ENCODE measurements around the gene DNAJB5.
A peak's percentile ranks its signal among the peaks of the same experiment; 100 is the strongest.

Gene DNAJB5

GRCh38 chr9:34980181-34980761, 9.3 kb upstream of the DNAJB5 start:
- TF ChIP-seq, protein P1, sequence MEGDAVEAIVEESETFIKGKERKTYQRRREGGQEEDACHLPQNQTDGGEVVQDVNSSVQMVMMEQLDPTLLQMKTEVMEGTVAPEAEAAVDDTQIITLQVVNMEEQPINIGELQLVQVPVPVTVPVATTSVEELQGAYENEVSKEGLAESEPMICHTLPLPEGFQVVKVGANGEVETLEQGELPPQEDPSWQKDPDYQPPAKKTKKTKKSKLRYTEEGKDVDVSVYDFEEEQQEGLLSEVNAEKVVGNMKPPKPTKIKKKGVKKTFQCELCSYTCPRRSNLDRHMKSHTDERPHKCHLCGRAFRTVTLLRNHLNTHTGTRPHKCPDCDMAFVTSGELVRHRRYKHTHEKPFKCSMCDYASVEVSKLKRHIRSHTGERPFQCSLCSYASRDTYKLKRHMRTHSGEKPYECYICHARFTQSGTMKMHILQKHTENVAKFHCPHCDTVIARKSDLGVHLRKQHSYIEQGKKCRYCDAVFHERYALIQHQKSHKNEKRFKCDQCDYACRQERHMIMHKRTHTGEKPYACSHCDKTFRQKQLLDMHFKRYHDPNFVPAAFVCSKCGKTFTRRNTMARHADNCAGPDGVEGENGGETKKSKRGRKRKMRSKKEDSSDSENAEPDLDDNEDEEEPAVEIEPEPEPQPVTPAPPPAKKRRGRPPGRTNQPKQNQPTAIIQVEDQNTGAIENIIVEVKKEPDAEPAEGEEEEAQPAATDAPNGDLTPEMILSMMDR (IDR thresholded peaks at IDR 0.05; ENCODE audit: unreplicated experiment in 3 of 3) = no peak
- no peaks in the 10 kb centered on the region for H3K9me3 Mint-ChIP-seq
- peaks cover 21% of the 10 kb centered on the region for H3K27me3 Mint-ChIP-seq (ENCODE audit: low read depth)
- no peak overlapping the region for H3K27ac Mint-ChIP-seq
- no peaks in the 10 kb centered on the region for H3K36me3 Mint-ChIP-seq (ENCODE audit: low read depth)
- no peaks in the 10 kb centered on the region for H3K4me1 Mint-ChIP-seq
- H3K4me3 Mint-ChIP-seq = no peak overlapping the region

- no peak overlapping the region for H3K4me3 Mint-ChIP-seq
- no peak overlapping the region for H3K27ac Mint-ChIP-seq
- H3K9me3 Mint-ChIP-seq = no peaks in the 10 kb centered on the region
- H3K27me3 Mint-ChIP-seq (ENCODE audit: low read depth) = peaks cover 23% of the 10 kb centered on the region
- no peaks in the 10 kb centered on the region for H3K36me3 Mint-ChIP-seq (ENCODE audit: low read depth)
- H3K4me1 Mint-ChIP-seq = peaks cover 8% of the 10 kb centered on the region
- TF ChIP-seq, protein P1 (IDR thresholded peaks at IDR 0.05; ENCODE audit: unreplicated experiment in 3 of 3) = no peak
Measured at GRCh38 chr9:34982361-34982760, 7.2 kb upstream of the DNAJB5 start.

DNA sequence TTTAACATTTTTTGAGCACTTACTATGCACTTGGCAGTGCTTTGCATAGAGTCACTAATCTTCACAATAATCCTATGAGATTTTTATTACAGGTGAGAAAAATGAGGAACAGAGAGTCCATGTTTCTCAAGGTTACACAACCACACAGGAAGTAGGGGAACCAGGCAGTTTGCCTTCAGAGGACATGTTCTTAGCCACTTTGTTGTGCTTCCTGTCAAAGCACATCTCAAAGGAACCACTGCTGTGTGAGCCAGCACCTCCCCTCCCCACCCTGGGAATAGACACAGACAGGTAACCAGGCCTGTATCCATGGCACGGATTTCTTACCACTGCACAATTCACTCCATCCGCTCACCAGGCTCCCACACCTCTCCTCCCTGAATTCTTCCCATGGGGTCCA, 6.3 kb upstream of the DNAJB5 start:
- TF ChIP-seq, protein P1 (IDR thresholded peaks at IDR 0.05; ENCODE audit: unreplicated experiment in 3 of 3) = no peak
- H3K4me1 Mint-ChIP-seq = peaks cover 9% of the 10 kb centered on the region
- no peak overlapping the region for H3K4me3 Mint-ChIP-seq
- no peak overlapping the region for H3K27ac Mint-ChIP-seq
- H3K9me3 Mint-ChIP-seq = no peaks in the 10 kb centered on the region
- no peaks in the 10 kb centered on the region for H3K36me3 Mint-ChIP-seq (ENCODE audit: low read depth)
- H3K27me3 Mint-ChIP-seq (ENCODE audit: low read depth) = peaks cover 20% of the 10 kb centered on the region

DNA sequence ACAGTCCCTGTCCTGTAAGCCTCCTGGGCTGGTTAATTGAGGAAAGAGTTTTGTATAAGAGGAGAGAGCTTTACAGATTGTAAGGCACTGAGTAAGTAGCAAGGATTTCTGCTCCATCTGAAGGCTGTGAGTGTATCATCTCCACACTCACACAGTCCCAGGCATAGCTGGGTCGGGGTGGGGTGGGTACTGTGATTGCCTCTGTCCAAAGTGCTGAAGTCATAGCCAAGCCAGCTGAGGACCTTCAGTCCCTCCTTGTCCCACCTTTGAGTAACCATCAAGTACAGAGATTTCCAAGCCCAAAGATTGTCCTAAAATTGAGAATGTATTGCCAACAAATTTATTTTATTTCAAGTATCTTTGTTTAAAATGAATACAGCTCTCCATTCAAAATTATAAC, 5.5 kb upstream of the DNAJB5 start:
- Mint-ChIP-seq H3K27ac (no peak overlapping the region), H3K27me3 (ENCODE audit: low read depth) (peaks cover 20% of the 10 kb centered on the region), H3K36me3 (ENCODE audit: low read depth) (no peaks in the 10 kb centered on the region), H3K4me1 (peaks cover 14% of the 10 kb centered on the region), H3K4me3 (no peak overlapping the region), H3K9me3 (no peaks in the 10 kb centered on the region)
- TF ChIP-seq, protein P1 (IDR thresholded peaks at IDR 0.05; ENCODE audit: unreplicated experiment in 3 of 3) = no peak

DNA sequence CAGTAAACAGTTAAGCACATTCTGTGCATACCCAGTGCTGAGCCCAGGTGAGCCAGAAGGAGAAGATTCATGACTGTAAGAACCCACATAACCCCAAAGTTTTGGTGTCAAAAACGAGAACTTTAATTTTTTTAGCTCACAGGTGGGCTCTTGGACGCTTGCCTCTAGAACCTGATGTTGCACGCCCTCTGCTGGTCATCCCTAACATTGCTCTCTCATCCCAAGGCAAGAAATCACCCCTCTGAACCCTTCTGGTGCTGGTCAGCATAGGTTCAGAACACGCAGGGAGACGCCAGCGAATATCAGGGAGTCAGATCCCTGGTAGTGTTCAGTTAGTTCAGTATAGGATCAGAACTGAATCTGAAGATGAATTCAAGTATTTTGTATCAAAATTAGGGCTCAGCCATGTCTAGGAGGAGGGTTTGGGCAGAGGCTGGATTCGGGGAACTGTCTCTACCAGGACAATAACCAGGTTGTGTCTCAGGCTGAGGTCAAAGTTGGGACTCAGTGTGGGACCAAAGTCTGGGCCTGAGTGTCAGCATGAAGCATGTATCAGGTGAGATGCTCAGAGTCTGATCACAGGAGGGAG, 4.1 kb upstream of the DNAJB5 start:
- Mint-ChIP-seq H3K9me3 (no peaks in the 10 kb centered on the region), H3K4me3 (peak overlapping the region; percentile 27 to 71 (median 67)), H3K27me3 (ENCODE audit: low read depth) (peaks cover 20% of the 10 kb centered on the region), H3K27ac (peak overlapping the region in 1 of 3 experiments; percentile 55), H3K36me3 (ENCODE audit: low read depth) (no peaks in the 10 kb centered on the region), H3K4me1 (peaks cover 19% of the 10 kb centered on the region)
- TF ChIP-seq, protein P1 (IDR thresholded peaks at IDR 0.05; ENCODE audit: unreplicated experiment in 3 of 3) = peak; percentile 79 to 85 (median 80)

DNA sequence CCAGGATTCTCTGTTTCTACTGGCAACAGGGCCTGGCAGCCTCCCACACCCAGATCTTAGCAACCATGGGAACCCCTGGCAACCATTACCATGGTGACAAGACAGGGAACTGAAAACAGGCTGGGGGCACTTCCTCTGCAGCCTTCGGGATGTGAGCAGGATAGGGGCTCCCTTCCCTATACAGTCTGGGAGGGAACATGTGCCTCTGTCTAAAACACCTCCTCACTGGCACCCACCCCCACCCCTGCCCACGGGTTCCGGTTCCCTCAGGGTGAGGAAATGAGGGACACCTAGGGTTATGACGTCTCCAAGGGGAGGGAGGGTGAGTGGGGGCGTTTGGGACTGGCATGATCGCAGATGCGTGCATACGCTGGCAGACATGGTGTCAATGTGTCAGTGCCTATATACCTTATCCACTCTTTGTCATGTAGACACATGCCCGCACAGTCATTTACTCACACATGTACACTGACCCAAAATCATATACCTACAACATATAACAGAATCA, 3.0 kb upstream of the DNAJB5 start:
- H3K4me3 Mint-ChIP-seq = peak overlapping the region; percentile 24 to 95 (median 38)
- peak overlapping the region in 1 of 3 experiments; percentile 23 for H3K27ac Mint-ChIP-seq
- H3K9me3 Mint-ChIP-seq = no peaks in the 10 kb centered on the region
- H3K4me1 Mint-ChIP-seq = peaks cover 26% of the 10 kb centered on the region
- TF ChIP-seq, protein P1 (IDR thresholded peaks at IDR 0.05; ENCODE audit: unreplicated experiment in 3 of 3) = no peak
- no peaks in the 10 kb centered on the region for H3K36me3 Mint-ChIP-seq (ENCODE audit: low read depth)
- peaks cover 20% of the 10 kb centered on the region for H3K27me3 Mint-ChIP-seq (ENCODE audit: low read depth)
